ENCODE measurements around the gene ULK2. TPM values are rescaled to one million over a fixed set of nuclear protein-coding genes. Genes with fewer than 3 reads are reported as not detected.

The ULK2 gene
- 8.2 to 16.4 TPM (median 13.3 TPM) in 5 replicates for total RNA-seq (2022; extraction: Qiagen RNA extraction; ENCODE audit: low read depth)

GRCh38 chr17:19867329-19868078 lies at the start of gene ULK2:
TSS of gene ULK2 (minus strand) at chr17:19867936. CDS start at chr17:19867417, 519 bp downstream.

GRCh38 chr17:19747829-19748806 lies 119.6 kb downstream of the ULK2 start, which contains the start of gene ALDH3A1:
TSS of gene ALDH3A1 (minus strand) at chr17:19748298. CDS start at chr17:19745129, 3,169 bp downstream.

Other genes with a start within 250 kb of the ULK2 start
- 151 to 176 TPM (median 169 TPM) in 5 replicates for gene ALDH3A2, start 219.2 kb downstream of the ULK2 start, total RNA-seq (2022; extraction: Qiagen RNA extraction; ENCODE audit: low read depth)
- 0.11 to 0.27 TPM (median 0.17 TPM) in 4 of 5 replicates, not detected in the other for gene SLC47A2, start 151.4 kb downstream of the ULK2 start, total RNA-seq (2022; extraction: Qiagen RNA extraction; ENCODE audit: low read depth)
- gene ALDH3A1, start 119.6 kb downstream of the ULK2 start, total RNA-seq (2022; extraction: Qiagen RNA extraction; ENCODE audit: low read depth): 783 to 1,160 TPM (median 824 TPM) in 5 replicates
- 16.7 to 22.4 TPM (median 21.9 TPM) in 5 replicates for gene AKAP10, start 109.9 kb upstream of the ULK2 start, total RNA-seq (2022; extraction: Qiagen RNA extraction; ENCODE audit: low read depth)
- gene SPECC1, start 141.4 kb upstream of the ULK2 start, total RNA-seq (2022; extraction: Qiagen RNA extraction; ENCODE audit: low read depth): 46.0 to 64.1 TPM (median 51.2 TPM) in 5 replicates

Data from A549 treated with RU486 at 1 μM for 4 hours (cell line).